ENCODE results near the gene DNAH2. TPM values are rescaled to one million over a fixed set of nuclear protein-coding genes. Genes with fewer than 3 reads are reported as not detected.
A peak's percentile ranks its signal among the peaks of the same experiment; 100 is the strongest.

DNAH2 gene
- total and polyA plus RNA-seq, 11 donors, result 0.02 to 0.56 (median 0.05) TPM; not detected in 4

DNA sequence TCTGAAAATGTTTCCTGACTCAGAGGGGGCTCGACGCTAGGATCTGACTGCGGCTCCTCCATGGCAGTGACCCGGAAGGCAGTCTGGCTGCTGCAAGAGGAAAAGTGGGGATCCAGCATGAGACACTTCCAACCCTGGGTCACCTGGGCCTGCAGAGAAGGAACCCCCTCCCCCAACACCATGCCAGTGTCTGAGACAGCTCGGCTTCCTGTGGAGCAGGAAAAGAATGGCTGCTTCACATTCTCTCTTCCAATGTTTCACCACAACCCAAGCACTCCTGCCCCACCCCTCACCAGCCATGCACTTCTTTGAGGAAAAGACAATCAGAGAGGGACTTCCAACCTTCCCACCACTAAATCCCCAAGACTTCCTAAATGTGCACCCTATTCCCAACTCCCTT, 41.0 kb upstream of the DNAH2 start:
- no peak for DNase-seq
- Histone ChIP-seq H3K36me3 (peaks cover 3 to 49% (median 45%) of the 10 kb centered on the region in 9 donors), H3K4me1 (no peaks in the 10 kb centered on the region), H3K27ac (no peak overlapping the region), H3K27me3 (no peaks in the 10 kb centered on the region), H3K4me3 (no peak overlapping the region), H3K9me3 (peaks cover 0 to 13% (median 4%) of the 10 kb centered on the region in 12 donors)
- 73 to 78% (median 76%) methylated on average over 5 of the region's 5 CpGs for WGBS, 4 donors
- TF ChIP-seq, protein P1, sequence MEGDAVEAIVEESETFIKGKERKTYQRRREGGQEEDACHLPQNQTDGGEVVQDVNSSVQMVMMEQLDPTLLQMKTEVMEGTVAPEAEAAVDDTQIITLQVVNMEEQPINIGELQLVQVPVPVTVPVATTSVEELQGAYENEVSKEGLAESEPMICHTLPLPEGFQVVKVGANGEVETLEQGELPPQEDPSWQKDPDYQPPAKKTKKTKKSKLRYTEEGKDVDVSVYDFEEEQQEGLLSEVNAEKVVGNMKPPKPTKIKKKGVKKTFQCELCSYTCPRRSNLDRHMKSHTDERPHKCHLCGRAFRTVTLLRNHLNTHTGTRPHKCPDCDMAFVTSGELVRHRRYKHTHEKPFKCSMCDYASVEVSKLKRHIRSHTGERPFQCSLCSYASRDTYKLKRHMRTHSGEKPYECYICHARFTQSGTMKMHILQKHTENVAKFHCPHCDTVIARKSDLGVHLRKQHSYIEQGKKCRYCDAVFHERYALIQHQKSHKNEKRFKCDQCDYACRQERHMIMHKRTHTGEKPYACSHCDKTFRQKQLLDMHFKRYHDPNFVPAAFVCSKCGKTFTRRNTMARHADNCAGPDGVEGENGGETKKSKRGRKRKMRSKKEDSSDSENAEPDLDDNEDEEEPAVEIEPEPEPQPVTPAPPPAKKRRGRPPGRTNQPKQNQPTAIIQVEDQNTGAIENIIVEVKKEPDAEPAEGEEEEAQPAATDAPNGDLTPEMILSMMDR (IDR thresholded peaks at IDR 0.05), result no peak
- no peak for TF ChIP-seq POLR2A (IDR thresholded peaks at IDR 0.05)
- intact Hi-C loops (cut with DNase I), result no loop called here
- no peak for ATAC-seq

DNA sequence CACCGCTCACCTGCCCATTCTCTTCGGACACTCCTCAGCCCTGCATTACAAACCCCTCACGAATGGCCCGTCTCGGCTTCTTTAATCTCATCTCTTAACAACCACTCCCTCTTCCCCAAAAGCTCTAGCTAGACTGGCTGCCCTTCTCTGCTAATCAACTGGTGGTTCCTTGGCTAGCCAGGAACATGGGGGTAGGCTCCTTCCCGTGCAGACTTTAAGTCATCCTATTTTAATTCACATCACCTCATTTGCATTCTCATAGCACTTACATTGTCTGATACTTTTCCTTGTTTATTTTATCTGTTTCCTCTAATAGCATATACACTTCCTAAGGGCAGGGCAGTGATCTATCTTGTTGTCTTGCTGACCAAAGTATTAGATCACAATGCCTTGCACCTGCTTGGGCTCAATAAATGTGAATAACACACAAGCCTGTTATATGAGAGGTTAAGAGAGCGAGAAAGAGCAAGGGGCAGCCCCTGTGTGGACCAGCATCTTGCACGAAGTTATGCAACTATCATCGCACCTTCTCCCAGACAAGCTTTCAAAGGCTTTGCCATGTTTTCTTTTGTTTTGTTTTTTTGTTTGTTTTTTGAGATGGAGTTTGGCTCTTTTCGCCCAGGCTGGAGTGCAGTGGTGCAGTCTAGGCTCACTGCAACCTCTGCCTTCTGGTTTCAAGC, 40.0 kb upstream of the DNAH2 start:
- TF ChIP-seq, protein P1 (IDR thresholded peaks at IDR 0.05), result no peak
- 76 to 79% (median 77%) methylated on average over 10 of the region's 10 CpGs for WGBS, 4 donors
- Histone ChIP-seq H3K4me3 (no peak overlapping the region), H3K4me1 (no peaks in the 10 kb centered on the region), H3K9me3 (peaks cover 0 to 13% (median 4%) of the 10 kb centered on the region in 12 donors), H3K36me3 (peaks cover 3 to 39% (median 35%) of the 10 kb centered on the region in 9 donors), H3K27me3 (no peaks in the 10 kb centered on the region), H3K27ac (no peak overlapping the region)
- intact Hi-C loops (cut with DNase I), result no loop called here
- DNase-seq (no peak), ATAC-seq (no peak)

DNA sequence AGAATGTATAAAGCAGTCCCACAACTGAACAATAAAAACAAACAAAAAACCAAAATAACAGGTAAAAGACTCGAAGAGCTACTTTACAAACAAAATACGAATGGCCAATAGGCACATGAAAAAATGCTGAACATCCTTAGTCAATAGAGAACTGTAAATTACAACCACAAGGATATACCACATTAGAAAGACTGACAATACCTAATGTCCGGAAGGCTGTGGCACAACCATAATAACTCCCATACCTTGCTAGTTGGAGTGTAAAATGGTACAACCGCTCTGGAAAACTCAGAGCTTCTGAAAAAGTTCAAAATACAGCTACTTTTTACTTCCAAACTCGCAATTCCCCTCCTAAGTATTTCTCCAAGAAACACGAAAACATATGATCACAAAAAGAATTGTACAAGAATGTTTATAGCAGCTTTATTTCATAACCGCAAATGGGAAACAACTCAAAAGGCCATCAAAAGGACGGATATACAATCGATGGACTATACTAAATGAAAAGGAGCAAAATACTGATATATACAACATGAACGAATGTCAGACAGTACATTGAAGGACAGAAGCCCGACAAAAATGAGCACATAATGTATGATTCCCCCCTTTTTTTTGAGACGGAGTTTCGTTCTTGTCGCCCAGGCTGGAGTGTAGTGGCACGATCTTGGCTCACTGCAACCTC, 32.6 kb upstream of the DNAH2 start:
- ATAC-seq, result no peak
- DNase-seq, result no peak
- Histone ChIP-seq H3K27me3 (no peaks in the 10 kb centered on the region), H3K36me3 (peaks cover 0 to 4% (median 0%) of the 10 kb centered on the region in 9 donors), H3K4me3 (peak overlapping the region; percentile 67 to 97 (median 86)), H3K9me3 (no peaks in the 10 kb centered on the region), H3K4me1 (peaks cover 0 to 37% (median 24%) of the 10 kb centered on the region in 12 donors), H3K27ac (peak overlapping the region; percentile 89 to 99 (median 96))
- WGBS, 4 donors, result 63 to 71% (median 69%) methylated on average over 15 of the region's 15 CpGs
- TF ChIP-seq, protein P1 (IDR thresholded peaks at IDR 0.05), result no peak
- TF ChIP-seq POLR2A (IDR thresholded peaks at IDR 0.05), result no peak
- intact Hi-C loops (cut with DNase I), result loop anchor here in 8 of 10 donors (5.0 to 10.0 kb wide), 11 partner anchors 33 to 378 kb away; partner anchors contain the start of genes SHBG (in 4 of the 8), ATP1B2 (in 1 of the 8), CYB5D1 (in 1 of the 8) and EIF5A (in 1 of the 8)
